GM12878 (cell line): ENCODE data around the gene INO80E.
"Not testable (repeated sequence)": the region's sequence is repeated elsewhere in the genome, so short reads cannot be mapped to it uniquely, and the experiment has no call there.

ENCODE experiments used
- CTCF ChIP-seq, 3 experiments: IDR thresholded peaks in 2 of 3; conservative IDR thresholded peaks in 1 of 3; 2 replicates each; pipeline ENCODE4 v1.5.1; 2011; ENCODE audit warnings: low read depth in 3 of 3, low read length in 3 of 3, mild to moderate bottlenecking in 3 of 3, control low read depth in 2 of 3, moderate library complexity in 2 of 3, inconsistent platforms in 1 of 3, mixed read lengths in 1 of 3; ENCODE audit not compliant: control insufficient read depth in 2 of 3, insufficient read depth in 1 of 3; ENCODE audit errors: extremely low read depth in 1 of 3
- ELK1 ChIP-seq: IDR thresholded peaks from 2 replicates; pipeline ENCODE4 v1.6.1; 2012; ENCODE audit warnings: low read depth, low read length, improper control_type of control experiment
- MEF2B ChIP-seq: fragments of 450-650 bp; IDR thresholded peaks from 2 replicates; pipeline ENCODE4 v1.6.1; 2018; ENCODE audit warnings: mild to moderate bottlenecking, moderate library complexity; ENCODE audit not compliant: partially characterized antibody, poor library complexity, severe bottlenecking
- MTA3 ChIP-seq: IDR thresholded peaks from 2 replicates; pipeline ENCODE4 v1.6.1; 2012; ENCODE audit warnings: low read length, inconsistent platforms, borderline replicate concordance
- PAX5 ChIP-seq: IDR thresholded peaks from 2 replicates; pipeline ENCODE4 v1.6.1; 2011; ENCODE audit warnings: low read depth, low read length, borderline replicate concordance
- POLR2AphosphoS5 ChIP-seq: IDR thresholded peaks from 2 replicates; pipeline ENCODE4 v1.6.1; 2011; ENCODE audit warnings: mild to moderate bottlenecking, low read length, inconsistent platforms
- RCOR1 ChIP-seq: conservative IDR thresholded peaks from 2 replicates; pipeline ENCODE4 v1.6.1; 2012; ENCODE audit warnings: low read depth, low read length, improper control_type of control experiment
- TCF7 ChIP-seq: IDR thresholded peaks from 2 replicates; pipeline ENCODE4 v1.6.1; 2014; ENCODE audit warnings: antibody characterized with exemption, borderline replicate concordance
- USF1 ChIP-seq: IDR thresholded peaks from 2 replicates; pipeline ENCODE4 v1.6.1; 2011; ENCODE audit warnings: borderline replicate concordance, low read depth, mild to moderate bottlenecking, moderate library complexity, mixed read lengths, low read length; ENCODE audit not compliant: insufficient read depth; ENCODE audit errors: extremely low read length
- USF2 ChIP-seq: IDR thresholded peaks from 2 replicates; pipeline ENCODE4 v1.6.1; 2011; ENCODE audit warnings: low read depth, low read length, improper control_type of control experiment, borderline replicate concordance
- YY1 ChIP-seq: IDR thresholded peaks from 2 replicates; pipeline ENCODE4 v1.6.1; 2011; ENCODE audit warnings: low read depth, mild to moderate bottlenecking, low read length

- TF ChIP-seq CTCF (IDR thresholded peaks at IDR 0.05 in 2 of 3, conservative IDR thresholded peaks at IDR 0.05 in 1 of 3; ENCODE audit: control insufficient read depth in 2 of 3, extremely low read depth in 1 of 3, insufficient read depth in 1 of 3, low read depth in 3 of 3, low read length in 3 of 3); USF2; TCF7; RCOR1; MTA3; USF1; MEF2B; ELK1; YY1; PAX5; POLR2AphosphoS5: not testable (repeated sequence)
These were observed 19.4 kb downstream of the INO80E start for GRCh38 chr16:30015450-30015849.
